Measurements from ENCODE around the gene KMT2D. TPM values are rescaled to one million over a fixed set of nuclear protein-coding genes. Genes with fewer than 3 reads are reported as not detected.
A peak's percentile ranks its signal among the peaks of the same experiment; 100 is the strongest.

The KMT2D gene
- polyA plus RNA-seq, 1 donor, result 53.2 TPM

GRCh38 chr12:49018261-49019119 is 42.1 kb downstream of the KMT2D start, which contains the start of gene PRKAG1:
PRKAG1 (minus strand) TSS chr12:49018776; CDS start chr12:49018740, 36 bp downstream.
- peak; percentile 99 for DNase-seq

DNA sequence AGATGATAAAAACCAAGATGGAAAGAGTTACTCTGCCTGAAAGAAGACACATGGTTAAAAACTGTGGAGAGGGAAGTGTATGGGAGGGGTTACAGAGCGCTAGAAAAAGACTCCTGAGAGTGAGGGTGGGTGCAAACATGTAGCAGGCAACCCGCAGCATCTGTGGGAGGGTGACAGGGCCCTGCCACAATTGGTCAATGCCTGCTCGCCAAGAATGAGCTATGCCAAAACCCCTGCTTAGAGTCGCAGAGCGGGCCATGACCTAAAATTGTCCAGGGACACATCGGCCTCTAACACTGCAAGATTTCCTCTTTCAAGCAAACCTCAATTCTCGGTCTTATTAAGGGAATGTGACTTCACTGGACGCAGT is 42.7 kb downstream of the KMT2D start:
- no peak for DNase-seq

- no peak for DNase-seq
Measured at GRCh38 chr12:49015196-49015595, 45.4 kb downstream of the KMT2D start.

DNA sequence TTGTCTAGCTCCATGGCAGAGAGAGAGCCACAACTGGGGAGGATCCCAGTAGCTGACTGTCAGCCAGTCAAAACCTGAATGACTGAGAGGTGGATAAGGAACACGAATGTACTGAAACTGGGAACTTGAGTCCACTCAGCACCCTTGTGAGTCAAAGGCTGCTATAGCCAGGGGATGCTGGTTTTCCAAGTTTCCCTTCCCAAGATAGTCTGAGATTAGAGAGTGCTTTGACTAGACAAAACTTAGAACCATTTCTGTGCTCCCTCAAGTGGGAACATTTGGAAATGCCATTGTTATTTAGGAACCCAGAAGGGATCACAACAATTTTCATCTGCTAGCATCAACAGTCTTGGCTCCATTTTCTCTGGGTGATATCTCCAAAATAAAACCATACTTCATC is 46.0 kb downstream of the KMT2D start:
- no peak for DNase-seq

DNA sequence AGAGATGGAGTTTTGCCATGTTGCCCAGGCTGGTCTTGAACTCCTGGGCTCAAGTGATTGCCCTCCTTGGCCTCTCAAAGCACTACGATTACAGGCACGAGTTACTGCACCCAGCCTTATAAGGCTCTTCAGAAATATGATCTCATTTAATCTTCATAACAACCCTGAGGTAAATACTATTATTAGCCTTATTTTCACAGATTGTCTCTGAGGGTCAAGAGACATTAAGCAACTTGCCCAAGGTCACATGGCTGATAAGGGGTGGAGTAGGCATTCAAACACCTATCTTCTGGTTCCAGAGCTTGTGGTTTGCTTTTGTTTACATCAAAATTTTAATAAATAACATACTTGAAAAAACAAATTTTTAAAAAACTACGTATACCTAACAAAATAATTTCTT is 47.2 kb downstream of the KMT2D start:
- DNase-seq, result no peak

DNA sequence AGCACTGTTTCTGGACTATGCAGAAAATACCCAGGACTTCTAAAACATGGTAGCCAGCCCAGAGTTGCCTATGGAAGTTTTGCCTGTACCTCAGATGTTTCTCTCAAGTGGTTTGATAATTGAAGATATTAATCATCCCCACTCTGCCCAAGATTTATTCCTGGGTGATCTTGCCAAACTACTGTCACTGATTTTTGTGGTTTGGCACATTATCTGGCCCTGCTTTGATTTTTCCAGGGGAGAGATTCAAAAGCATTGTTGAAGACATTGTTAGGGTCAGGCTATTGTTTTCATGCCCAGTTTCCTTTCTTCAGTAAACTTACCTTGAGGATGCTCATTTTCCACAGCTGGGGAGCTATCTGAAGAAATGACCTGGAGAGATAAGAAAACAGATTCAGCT is 47.9 kb downstream of the KMT2D start:
- DNase-seq, result no peak

Other genes with a start within 250 kb of the KMT2D start
- gene CACNB3, start 242.3 kb downstream of the KMT2D start, polyA plus RNA-seq (ENCODE audit: insufficient read length), result 12.2 TPM
- 59.8 TPM for gene DDX23, start 208.6 kb downstream of the KMT2D start, polyA plus RNA-seq (ENCODE audit: insufficient read length)
- 0.37 TPM for gene RND1, start 194.9 kb downstream of the KMT2D start, polyA plus RNA-seq (ENCODE audit: insufficient read length)
- 20.4 TPM for gene FKBP11, start 135.3 kb downstream of the KMT2D start, polyA plus RNA-seq (ENCODE audit: insufficient read length)
- gene ARF3, start 103.3 kb downstream of the KMT2D start, polyA plus RNA-seq (ENCODE audit: insufficient read length), result 46.1 TPM
- 0.84 TPM for gene WNT10B, start 89.1 kb downstream of the KMT2D start, polyA plus RNA-seq (ENCODE audit: insufficient read length)
- not detected for gene WNT1, start 82.5 kb downstream of the KMT2D start, polyA plus RNA-seq (ENCODE audit: insufficient read length)
- gene DDN, start 61.4 kb downstream of the KMT2D start, polyA plus RNA-seq (ENCODE audit: insufficient read length), result 32.5 TPM
- 57.6 TPM for gene PRKAG1, start 42.0 kb downstream of the KMT2D start, polyA plus RNA-seq (ENCODE audit: insufficient read length)
- gene RHEBL1, start 9.2 kb upstream of the KMT2D start, polyA plus RNA-seq (ENCODE audit: insufficient read length), result 2.2 TPM
- gene DHH, start 34.0 kb upstream of the KMT2D start, polyA plus RNA-seq (ENCODE audit: insufficient read length), result 0.84 TPM
- gene LMBR1L, start 50.1 kb upstream of the KMT2D start, polyA plus RNA-seq (ENCODE audit: insufficient read length), result 50.3 TPM
- 835 TPM for gene TUBA1B, start 70.6 kb upstream of the KMT2D start, polyA plus RNA-seq (ENCODE audit: insufficient read length)
- 757 TPM for gene TUBA1A, start 128.3 kb upstream of the KMT2D start, polyA plus RNA-seq (ENCODE audit: insufficient read length)
- gene TUBA1C, start 204.3 kb upstream of the KMT2D start, polyA plus RNA-seq (ENCODE audit: insufficient read length), result 53.7 TPM
- 1.4 TPM for gene PRPH, start 234.4 kb upstream of the KMT2D start, polyA plus RNA-seq (ENCODE audit: insufficient read length)